ENCODE data around the gene PRKG1. TPM values are rescaled to one million over a fixed set of nuclear protein-coding genes. Genes with fewer than 3 reads are reported as not detected.

Gene PRKG1
- total and polyA plus RNA-seq, 8 donors, result 1.2 to 9.6 (median 2.9) TPM

GRCh38 chr10:51654918-51655317, 580.6 kb downstream of the PRKG1 start:
- DNase-seq (no peak), ATAC-seq (no peak), FAIRE-seq (no peak)
- no peak overlapping the region for H3K4me3 ChIP-seq
- no peak overlapping the region for H3K27ac ChIP-seq
- H3K27me3 ChIP-seq, result no peaks in the 10 kb centered on the region
- WGBS, 2 donors, result 65 to 72% methylated on average over 1 of the region's 1 CpG
- H3K9me3 ChIP-seq, result no peaks in the 10 kb centered on the region
- TF ChIP-seq CTCF (IDR thresholded peaks at IDR 0.05), result no peak
- intact Hi-C loops (cut with DNase I), result no loop called here
- H3K36me3 ChIP-seq, result no peaks in the 10 kb centered on the region
- H3K4me1 ChIP-seq, result no peaks in the 10 kb centered on the region

- Histone ChIP-seq H3K4me3 (no peak overlapping the region), H3K27ac (no peak overlapping the region), H3K27me3 (no peaks in the 10 kb centered on the region), H3K36me3 (no peaks in the 10 kb centered on the region), H3K4me1 (no peaks in the 10 kb centered on the region), H3K9me3 (no peaks in the 10 kb centered on the region)
- intact Hi-C loops (cut with DNase I), result no loop called here
- FAIRE-seq (no peak), DNase-seq (no peak), ATAC-seq (no peak)
- TF ChIP-seq CTCF (IDR thresholded peaks at IDR 0.05), result no peak
- WGBS, 2 donors, result 88 to 91% methylated on average over 3 of the region's 3 CpGs
These were observed 582.2 kb downstream of the PRKG1 start for GRCh38 chr10:51656503-51656902.

GRCh38 chr10:51658000-51658399, 583.7 kb downstream of the PRKG1 start:
- Histone ChIP-seq H3K27me3 (no peaks in the 10 kb centered on the region), H3K27ac (no peak overlapping the region), H3K9me3 (no peaks in the 10 kb centered on the region), H3K4me1 (no peaks in the 10 kb centered on the region), H3K36me3 (no peaks in the 10 kb centered on the region), H3K4me3 (no peak overlapping the region)
- FAIRE-seq, result no peak
- no peak for DNase-seq
- intact Hi-C loops (cut with DNase I), result no loop called here
- no peak for ATAC-seq
- WGBS, 2 donors, result 79 to 80% methylated on average over 2 of the region's 2 CpGs
- no peak for TF ChIP-seq CTCF (IDR thresholded peaks at IDR 0.05)

GRCh38 chr10:51659344-51659743, 585.1 kb downstream of the PRKG1 start:
- 92 to 95% methylated on average over 1 of the region's 1 CpG for WGBS, 2 donors
- intact Hi-C loops (cut with DNase I), result no loop called here
- Histone ChIP-seq H3K27ac (no peak overlapping the region), H3K9me3 (no peaks in the 10 kb centered on the region), H3K36me3 (no peaks in the 10 kb centered on the region), H3K4me3 (no peak overlapping the region), H3K27me3 (no peaks in the 10 kb centered on the region), H3K4me1 (no peaks in the 10 kb centered on the region)
- no peak for TF ChIP-seq CTCF (IDR thresholded peaks at IDR 0.05)
- no peak for ATAC-seq
- no peak for FAIRE-seq
- DNase-seq, result no peak

- no peak for ATAC-seq
- no peak overlapping the region for H3K27ac ChIP-seq
- no peak for DNase-seq
- FAIRE-seq, result no peak
- TF ChIP-seq CTCF (IDR thresholded peaks at IDR 0.05), result no peak
- no peaks in the 10 kb centered on the region for H3K27me3 ChIP-seq
- WGBS, 2 donors, result 92 to 94% methylated on average over 3 of the region's 3 CpGs
- no peak overlapping the region for H3K4me3 ChIP-seq
- H3K9me3 ChIP-seq, result no peaks in the 10 kb centered on the region
- no peaks in the 10 kb centered on the region for H3K36me3 ChIP-seq
- H3K4me1 ChIP-seq, result no peaks in the 10 kb centered on the region
- intact Hi-C loops (cut with DNase I), result no loop called here
These were observed 588.8 kb downstream of the PRKG1 start for GRCh38 chr10:51663086-51663485.
